ENCODE measurements around the gene ERC2. TPM values are rescaled to one million over a fixed set of nuclear protein-coding genes. Genes with fewer than 3 reads are reported as not detected.

ERC2 gene
- total RNA-seq, 2 donors from 2014 or later: 16.1 to 22.8 TPM

GRCh38 chr3:55481744-55482495 is 986.3 kb downstream of the ERC2 start:
- H3K4me3 Mint-ChIP-seq: peak overlapping the region; percentile 64
- H3K36me3 Mint-ChIP-seq (ENCODE audit: low read depth): no peaks in the 10 kb centered on the region
- peaks cover 97% of the 10 kb centered on the region for H3K27me3 Mint-ChIP-seq (ENCODE audit: insufficient read depth)
- H3K9me3 Mint-ChIP-seq: no peaks in the 10 kb centered on the region
- H3K27ac ChIP-seq (ENCODE audit: low read depth, low read length): no peak overlapping the region
- peaks cover 3% of the 10 kb centered on the region for H3K4me1 ChIP-seq (ENCODE audit: control insufficient read depth, insufficient read depth, low read length)
- H3K9me3 ChIP-seq (ENCODE audit: control insufficient read depth, low read length): no peaks in the 10 kb centered on the region
- 0 to 4% methylated on average over 4 to 35 of the region's 37 CpGs for WGBS, 2 experiments (ENCODE audit: insufficient coverage in 1 of 2, insufficient read length in 1 of 2)
- peak; percentile 81 for DNase-seq
- no peaks in the 10 kb centered on the region for H3K36me3 ChIP-seq (ENCODE audit: control insufficient read depth, insufficient read depth, low read length)
- peaks cover 49% of the 10 kb centered on the region for H3K4me1 Mint-ChIP-seq
- peak overlapping the region; percentile 74 for H3K4me3 ChIP-seq (ENCODE audit: low read length)
- no peak overlapping the region for H3K9ac ChIP-seq (ENCODE audit: extremely low read depth, low read length, poor library complexity, severe bottlenecking)
- no peak overlapping the region for H3K27ac Mint-ChIP-seq
- H3K27me3 ChIP-seq (ENCODE audit: control insufficient read depth, insufficient read depth, low read length, poor library complexity, severe bottlenecking): peaks cover 82% of the 10 kb centered on the region
- TF ChIP-seq CTCF (conservative IDR thresholded peaks at IDR 0.05): peak; percentile 34

GRCh38 chr3:55480911-55481743 is 987.1 kb downstream of the ERC2 start:
- Mint-ChIP-seq H3K27me3 (ENCODE audit: insufficient read depth) (peaks cover 98% of the 10 kb centered on the region), H3K4me3 (peak overlapping the region; percentile 64), H3K9me3 (no peaks in the 10 kb centered on the region), H3K27ac (no peak overlapping the region), H3K36me3 (ENCODE audit: low read depth) (no peaks in the 10 kb centered on the region), H3K4me1 (peaks cover 44% of the 10 kb centered on the region)
- H3K4me3 ChIP-seq (ENCODE audit: low read length): peak overlapping the region; percentile 74
- H3K9me3 ChIP-seq (ENCODE audit: control insufficient read depth, low read length): no peaks in the 10 kb centered on the region
- DNase-seq: peak; percentile 69
- 5 to 10% methylated on average over 22 to 42 of the region's 42 CpGs for WGBS, 2 experiments (ENCODE audit: insufficient coverage in 1 of 2, insufficient read length in 1 of 2)
- no peak overlapping the region for H3K9ac ChIP-seq (ENCODE audit: extremely low read depth, low read length, poor library complexity, severe bottlenecking)
- TF ChIP-seq CTCF (conservative IDR thresholded peaks at IDR 0.05): no peak
- peaks cover 74% of the 10 kb centered on the region for H3K27me3 ChIP-seq (ENCODE audit: control insufficient read depth, insufficient read depth, low read length, poor library complexity, severe bottlenecking)
- peaks cover 3% of the 10 kb centered on the region for H3K4me1 ChIP-seq (ENCODE audit: control insufficient read depth, insufficient read depth, low read length)
- H3K27ac ChIP-seq (ENCODE audit: low read depth, low read length): no peak overlapping the region
- H3K36me3 ChIP-seq (ENCODE audit: control insufficient read depth, insufficient read depth, low read length): no peaks in the 10 kb centered on the region

GRCh38 chr3:55477306-55478303 is 990.7 kb downstream of the ERC2 start:
- Histone ChIP-seq H3K27ac (ENCODE audit: low read depth, low read length) (no peak overlapping the region), H3K27me3 (ENCODE audit: control insufficient read depth, insufficient read depth, low read length, poor library complexity, severe bottlenecking) (peaks cover 49% of the 10 kb centered on the region), H3K4me3 (ENCODE audit: low read length) (no peak overlapping the region), H3K9ac (ENCODE audit: extremely low read depth, low read length, poor library complexity, severe bottlenecking) (no peak overlapping the region), H3K9me3 (ENCODE audit: control insufficient read depth, low read length) (no peaks in the 10 kb centered on the region), H3K36me3 (ENCODE audit: control insufficient read depth, insufficient read depth, low read length) (no peaks in the 10 kb centered on the region), H3K4me1 (ENCODE audit: control insufficient read depth, insufficient read depth, low read length) (peaks cover 3% of the 10 kb centered on the region)
- DNase-seq: no peak
- Mint-ChIP-seq H3K27me3 (ENCODE audit: insufficient read depth) (peaks cover 98% of the 10 kb centered on the region), H3K36me3 (ENCODE audit: low read depth) (no peaks in the 10 kb centered on the region), H3K4me3 (no peak overlapping the region), H3K27ac (no peak overlapping the region), H3K9me3 (no peaks in the 10 kb centered on the region), H3K4me1 (peaks cover 20% of the 10 kb centered on the region)
- 92 to 97% methylated on average over 6 to 9 of the region's 9 CpGs for WGBS, 2 experiments (ENCODE audit: insufficient coverage in 1 of 2, insufficient read length in 1 of 2)
- TF ChIP-seq CTCF (conservative IDR thresholded peaks at IDR 0.05): no peak
